Fibroblast of peridontal ligament (primary cell): Measurements from ENCODE around the gene SHC4.
A peak's percentile ranks its signal among the peaks of the same experiment; 100 is the strongest.

Source experiments
- DNase-seq: peaks from one replicate; pipeline ENCODE4 v3.0.0-alpha.2; 2010; ENCODE audit errors: extremely low read depth

The SHC4 gene

DNA sequence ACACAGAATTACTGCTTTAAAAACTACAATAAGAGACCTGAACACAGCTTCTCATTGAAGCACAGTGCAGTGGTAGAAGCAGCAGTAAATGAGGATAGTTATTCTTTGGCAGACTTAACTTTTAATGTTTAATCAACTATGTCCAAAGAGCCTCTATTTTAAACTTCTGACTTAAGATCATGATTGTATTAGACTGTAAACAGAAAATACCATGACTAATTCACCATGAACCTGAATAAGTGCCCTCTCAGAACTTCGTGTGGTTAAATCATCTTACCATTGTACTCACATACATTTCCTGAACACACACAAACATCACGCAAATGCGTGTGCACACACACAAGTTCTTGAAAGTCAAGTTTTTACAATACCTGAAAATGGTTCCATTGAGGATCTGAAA, 166.8 kb downstream of the SHC4 start:
- DNase-seq, result peak; percentile 79

DNA sequence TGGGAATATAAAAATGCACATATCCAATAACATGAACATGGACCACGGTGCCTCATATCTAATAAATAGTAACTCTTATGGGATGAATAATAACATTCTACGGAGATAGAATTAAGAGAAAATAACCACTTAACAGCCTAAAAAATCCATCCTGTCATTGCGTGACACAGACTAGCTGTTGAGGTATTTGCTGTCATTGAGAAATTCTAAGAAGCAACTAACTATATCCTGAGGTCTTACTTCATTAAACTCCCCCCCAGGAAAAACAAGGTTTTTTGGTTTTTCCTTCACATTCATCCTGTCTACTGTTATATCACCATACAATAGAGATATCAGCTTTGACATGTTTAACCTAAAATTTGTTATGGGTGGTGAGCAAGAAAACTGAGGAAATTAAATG, 167.2 kb downstream of the SHC4 start:
- DNase-seq, result peak; percentile 59

DNA sequence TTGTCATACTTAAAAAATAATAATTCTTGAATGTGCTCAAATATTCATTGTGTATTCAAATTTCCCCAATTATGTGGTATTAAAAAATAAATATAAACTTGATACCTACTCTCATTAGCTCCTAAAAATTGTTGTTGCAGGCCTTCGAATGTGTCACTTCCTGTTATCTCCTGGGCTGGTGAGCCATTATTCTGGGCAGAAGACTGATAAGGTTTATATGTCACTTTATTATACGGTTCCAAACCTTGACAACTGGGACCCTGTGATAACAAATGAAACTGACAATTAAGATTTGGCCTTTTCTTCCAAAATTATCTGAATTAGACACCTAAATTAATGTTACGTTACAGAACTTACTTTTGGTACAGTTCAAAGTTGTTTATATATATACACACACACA, 167.8 kb downstream of the SHC4 start:
- DNase-seq, result peak; percentile 13

DNA sequence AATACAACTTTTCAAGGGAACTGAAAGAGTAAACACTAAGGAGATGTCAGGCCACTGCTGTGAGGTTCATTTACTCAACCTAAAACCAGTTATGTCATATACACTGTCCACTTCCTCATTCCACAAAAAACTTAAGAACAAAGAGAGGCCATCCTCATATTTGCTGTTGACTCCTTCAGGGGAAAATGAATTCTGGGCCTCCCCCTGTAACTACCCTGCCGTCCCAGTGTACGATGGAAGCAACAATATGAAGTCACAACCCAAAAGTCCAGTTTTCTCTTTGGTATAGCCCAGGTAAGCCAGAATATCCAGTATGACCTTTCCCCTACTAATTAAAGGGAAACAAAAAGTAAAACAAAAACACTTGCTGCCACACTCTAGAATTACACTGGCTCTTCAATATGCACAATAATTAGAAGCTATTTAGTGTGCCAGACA, 169.0 kb downstream of the SHC4 start:
- DNase-seq, result peak; percentile 70

DNA sequence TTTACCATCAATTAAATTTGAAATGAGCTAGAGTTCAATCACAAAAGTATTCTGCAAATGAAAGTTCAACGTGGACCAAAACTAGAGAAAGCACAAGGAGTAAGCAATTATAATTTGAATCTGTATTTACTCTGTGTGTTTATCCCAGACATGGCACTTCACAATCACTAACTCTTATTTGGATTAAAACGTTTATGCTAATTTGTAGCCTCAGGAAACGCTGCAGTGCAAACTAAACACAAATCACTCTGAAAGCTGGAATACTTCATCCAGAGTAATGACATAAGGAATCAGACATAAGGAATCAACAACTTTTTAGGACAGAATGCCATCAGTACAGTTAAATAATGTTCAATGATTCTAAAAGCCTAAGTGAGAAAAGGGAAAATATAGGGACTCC, 171.3 kb downstream of the SHC4 start:
- no peak for DNase-seq

DNA sequence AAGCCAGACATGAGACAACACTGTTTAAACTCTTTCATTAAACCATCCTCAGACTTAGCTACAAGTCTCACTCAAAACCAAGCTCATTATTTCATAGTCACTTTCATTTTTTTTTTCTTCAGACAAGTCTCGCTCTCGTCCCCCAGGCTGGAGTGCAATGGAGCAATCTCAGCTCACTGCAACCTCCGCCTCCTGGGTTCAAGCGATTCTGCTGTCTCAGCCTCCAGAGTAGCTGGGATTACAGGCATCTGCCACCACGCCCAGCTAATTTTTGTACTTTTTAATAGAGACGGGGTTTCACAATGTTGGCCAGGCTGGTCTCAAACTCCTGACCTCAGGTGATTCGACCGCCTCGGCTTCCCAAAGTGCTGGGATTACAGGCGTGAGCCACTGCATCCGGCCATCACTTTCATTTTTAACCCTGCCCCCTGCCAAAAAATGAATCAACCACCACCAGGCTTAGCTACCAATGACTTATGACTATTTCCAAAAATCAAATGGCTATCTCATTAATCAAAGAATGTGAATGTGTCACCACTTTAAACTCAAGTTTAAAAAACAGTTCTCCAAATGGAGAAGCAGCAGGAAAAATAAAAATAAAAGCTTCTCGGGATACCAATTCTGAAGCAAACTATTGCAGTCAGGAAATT, 173.1 kb downstream of the SHC4 start:
- DNase-seq, result peak; percentile 20

DNA sequence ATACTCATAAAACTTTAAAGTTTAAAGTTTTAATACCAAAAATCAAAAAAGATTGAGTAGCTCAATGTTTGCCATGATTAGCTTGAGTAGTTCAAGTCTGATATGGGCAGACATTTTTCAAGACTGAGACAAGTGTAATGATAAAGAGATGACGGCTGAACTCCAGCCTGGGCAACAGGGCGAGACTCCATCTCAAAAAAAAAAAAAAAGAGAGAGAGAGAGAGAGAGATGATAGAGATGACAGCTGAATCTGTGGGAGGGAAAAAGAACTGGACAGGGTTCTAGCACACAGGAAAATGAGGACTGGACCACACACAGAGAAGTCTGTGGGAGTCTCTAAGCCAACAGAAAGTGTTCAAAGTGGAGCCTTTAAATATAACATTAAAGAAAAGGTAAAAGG, 178.0 kb downstream of the SHC4 start:
- no peak for DNase-seq

DNA sequence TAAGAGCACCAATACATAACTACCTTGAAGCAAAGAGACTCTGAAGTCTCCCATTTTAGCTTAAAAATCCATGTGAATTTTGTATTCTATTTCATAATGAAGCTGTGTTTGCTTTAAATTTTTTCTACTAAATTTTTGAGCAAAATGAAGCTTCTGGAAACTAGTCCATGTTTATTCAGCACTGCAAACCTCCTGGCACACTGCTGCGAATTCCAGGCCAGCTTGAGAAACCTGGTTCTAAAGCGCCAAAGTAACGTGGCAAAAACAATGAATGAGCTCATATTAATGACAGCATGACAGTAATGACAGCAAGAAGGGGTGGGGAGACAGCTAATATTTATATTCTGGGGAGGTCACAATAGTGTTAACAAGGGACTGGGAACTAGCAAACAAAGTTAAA, 178.5 kb downstream of the SHC4 start:
- no peak for DNase-seq

DNA sequence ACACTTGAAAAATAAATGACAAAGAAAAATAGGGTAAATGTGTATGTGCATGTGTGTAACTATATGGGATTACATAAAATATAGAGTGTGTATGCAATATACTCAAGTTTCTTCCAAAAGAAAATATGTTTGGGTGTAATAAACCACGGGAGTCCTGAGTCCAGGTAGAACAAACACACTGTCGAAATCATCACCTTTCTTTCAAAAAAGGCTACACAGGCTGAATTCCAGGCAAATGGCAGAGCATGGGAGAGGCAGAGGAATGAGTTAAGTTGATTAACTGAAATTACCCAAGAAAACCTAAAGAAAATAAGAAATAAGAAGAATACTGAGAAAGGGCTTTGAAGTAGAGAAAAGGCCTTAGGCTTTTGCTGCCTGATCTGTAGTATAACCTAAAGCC, 179.0 kb downstream of the SHC4 start:
- no peak for DNase-seq

DNA sequence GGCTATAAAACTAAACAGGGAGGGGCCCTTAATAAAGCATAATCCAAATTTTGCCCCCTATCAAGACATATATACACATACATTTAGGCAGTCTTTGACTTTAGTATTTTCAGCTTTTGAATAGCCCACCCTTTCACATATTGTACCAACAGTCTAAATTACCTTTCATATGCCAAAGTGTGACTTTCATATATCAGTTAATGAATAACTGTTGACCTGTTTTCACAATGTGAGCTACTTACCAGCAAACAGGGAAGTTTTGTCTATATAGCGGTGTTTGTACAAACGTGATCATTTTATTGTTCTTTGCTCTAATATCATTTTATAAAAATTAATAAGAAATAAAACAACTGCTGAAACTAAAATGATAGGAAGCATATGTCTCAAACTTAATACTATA, 180.8 kb downstream of the SHC4 start:
- DNase-seq, result no peak

DNA sequence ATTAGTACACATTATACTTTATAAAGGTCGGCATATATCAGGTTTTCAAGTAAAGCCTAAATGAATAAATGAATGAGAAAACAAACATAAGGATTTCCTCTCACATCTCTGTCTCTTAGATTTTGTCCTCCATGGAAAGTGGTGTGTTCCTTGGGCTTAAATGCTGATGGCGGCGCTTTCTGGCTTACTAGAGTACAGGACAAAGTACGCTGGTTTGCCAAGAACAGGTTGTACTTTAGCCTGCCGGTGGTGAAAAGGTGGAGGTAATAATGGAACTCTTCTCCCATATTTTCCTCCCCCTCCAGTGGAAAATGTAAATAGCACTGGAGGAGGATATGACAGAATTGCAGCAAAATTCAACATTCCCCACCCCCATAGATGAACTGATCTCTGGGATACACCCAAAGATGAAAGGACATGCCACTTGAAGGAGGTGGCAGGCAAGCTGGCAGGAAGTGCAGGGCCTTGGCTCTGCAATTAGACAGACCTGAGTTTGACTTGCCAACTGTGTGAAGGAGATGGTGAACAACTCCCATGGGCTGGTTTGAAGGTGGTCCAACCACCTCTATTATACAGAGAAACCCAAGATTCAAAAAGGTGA, 182.1 kb downstream of the SHC4 start:
- no peak for DNase-seq

DNA sequence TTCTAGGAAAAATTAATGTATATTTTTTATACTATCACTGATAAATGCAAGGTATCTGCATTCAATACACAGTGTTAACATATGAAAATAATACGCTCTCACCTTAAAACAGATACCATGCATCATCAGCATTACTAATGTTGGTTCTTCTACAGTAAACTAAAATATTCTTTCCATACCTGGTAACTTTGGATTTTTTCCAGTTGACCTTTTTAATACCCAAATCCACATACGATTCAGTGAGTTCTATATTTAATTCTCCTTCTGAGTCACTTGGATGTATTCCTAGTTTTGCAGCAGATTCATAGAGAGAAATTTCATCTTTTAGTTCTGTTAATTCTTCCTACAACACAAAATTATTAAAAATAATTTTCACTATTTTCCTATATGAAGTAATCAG, 182.7 kb downstream of the SHC4 start:
- DNase-seq, result no peak

DNA sequence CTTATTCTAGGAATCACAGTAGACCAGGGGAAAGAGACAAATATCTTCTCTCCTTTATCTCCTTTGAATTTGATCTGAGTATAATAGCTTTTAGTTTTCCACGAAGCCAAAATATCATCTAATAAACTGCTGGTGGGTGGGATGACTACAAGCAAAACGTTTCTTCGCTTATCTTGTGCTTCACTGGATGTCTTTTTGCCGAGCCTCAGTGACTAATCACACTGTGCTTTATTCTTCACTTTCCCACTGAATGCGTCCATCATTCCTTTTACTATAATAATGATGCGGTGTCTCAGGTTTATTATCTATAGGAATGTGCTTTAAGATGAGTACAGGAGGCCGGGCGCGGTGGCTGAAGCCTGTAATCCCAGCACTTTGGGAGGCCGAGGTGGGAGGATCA, 185.4 kb downstream of the SHC4 start:
- DNase-seq, result no peak

DNA sequence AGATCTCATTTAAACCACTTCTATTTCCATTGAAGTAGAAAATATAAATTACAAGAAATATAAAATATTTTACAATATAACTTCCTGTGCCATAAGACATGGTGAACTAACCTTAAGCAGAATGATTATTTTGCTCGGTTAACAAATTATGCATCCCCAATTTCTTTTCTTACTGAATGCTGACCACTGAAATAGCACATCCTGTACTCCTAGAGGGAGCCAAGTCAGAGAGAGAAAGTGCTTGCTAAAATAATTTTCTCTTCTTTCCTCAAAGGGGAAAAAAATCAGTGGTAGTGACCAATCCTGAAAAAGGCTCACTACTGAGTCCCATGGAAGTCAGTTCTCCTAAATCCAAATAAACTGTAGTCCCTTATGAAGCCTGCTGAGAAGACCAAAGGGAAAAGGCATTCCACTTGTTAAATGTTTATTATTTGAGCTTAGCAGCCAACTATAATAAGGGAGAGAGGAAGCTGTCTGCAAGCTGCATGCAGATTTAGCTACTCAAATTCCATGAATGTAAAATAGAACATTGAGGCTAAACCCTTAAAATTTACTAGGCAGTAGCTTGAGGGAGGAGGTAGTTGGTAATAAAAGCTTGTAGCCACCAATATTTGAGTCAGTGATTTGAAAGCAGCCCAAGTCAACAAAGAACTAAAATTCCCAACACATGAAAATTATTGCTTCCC, 185.9 kb downstream of the SHC4 start:
- peak; percentile 60 for DNase-seq

DNA sequence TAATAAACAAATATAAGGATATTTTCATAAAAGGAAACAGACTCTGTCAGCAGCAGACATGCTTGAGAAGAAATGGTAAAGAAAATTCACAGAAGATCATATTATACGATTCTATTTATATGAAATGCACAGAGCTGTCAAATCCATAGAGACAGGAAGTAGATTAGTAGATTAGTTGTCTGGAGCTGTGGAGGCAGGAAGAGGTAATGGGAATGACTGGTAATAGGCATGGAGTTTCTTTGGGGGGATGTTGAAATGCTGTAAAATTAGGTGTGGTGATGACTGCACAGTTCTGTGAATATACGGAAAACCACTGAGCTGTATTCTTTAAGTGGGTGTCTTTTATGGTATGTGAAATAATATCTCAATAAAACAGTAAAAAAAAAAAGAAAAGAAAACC, 188.2 kb downstream of the SHC4 start:
- no peak for DNase-seq

DNA sequence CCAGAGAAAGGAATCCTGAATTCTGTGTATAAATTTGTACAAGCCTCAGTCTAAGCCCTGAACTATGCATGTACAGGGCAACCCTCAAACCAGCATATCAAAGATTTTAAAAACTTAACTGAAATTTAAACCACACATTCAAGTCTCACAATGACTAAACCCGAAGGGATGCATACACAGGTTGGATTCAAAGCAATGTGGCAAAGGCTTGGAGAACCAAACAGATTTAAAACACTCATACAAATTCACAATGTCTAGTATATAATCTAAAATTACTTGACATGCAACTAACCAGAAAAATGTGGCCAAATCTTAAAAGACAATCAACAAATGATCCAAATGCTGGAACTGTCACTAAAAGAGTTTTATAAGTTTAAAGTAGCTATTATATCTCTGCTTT, 189.2 kb downstream of the SHC4 start:
- DNase-seq, result peak; percentile 73
